GM12874 (cell line): ENCODE data around the gene ANO5.
A peak's percentile ranks its signal among the peaks of the same experiment; 100 is the strongest.

Experiments
- CTCF ChIP-seq: IDR thresholded peaks from 2 replicates; pipeline ENCODE4 v1.5.1; 2011; ENCODE audit warnings: low read depth, mild to moderate bottlenecking, control low read depth, low read length, moderate library complexity; ENCODE audit not compliant: insufficient read depth

Gene ANO5

GRCh38 chr11:22244986-22245592, 52.2 kb downstream of the ANO5 start:
- TF ChIP-seq CTCF = peak; percentile 73

GRCh38 chr11:22246992-22247391, 54.1 kb downstream of the ANO5 start:
- TF ChIP-seq CTCF = no peak

- TF ChIP-seq CTCF = no peak
These were observed 57.0 kb downstream of the ANO5 start for GRCh38 chr11:22249871-22250270.

GRCh38 chr11:22256876-22257275, 64.0 kb downstream of the ANO5 start:
- TF ChIP-seq CTCF = no peak

GRCh38 chr11:22263613-22264012, 70.7 kb downstream of the ANO5 start:
- no peak for TF ChIP-seq CTCF

GRCh38 chr11:22273781-22274180, 80.9 kb downstream of the ANO5 start:
- no peak for TF ChIP-seq CTCF

- no peak for TF ChIP-seq CTCF
These were observed 82.7 kb downstream of the ANO5 start for GRCh38 chr11:22275600-22275999.
